NCI-H2227 (cell line): ENCODE data around the gene CYB5R3.

ENCODE experiments used
- DNase-seq: peaks from one replicate; lab custom pipeline; 2025; ENCODE audit not compliant: unreplicated experiment; lab: John Stamatoyannopoulos, UW

Gene CYB5R3

DNA sequence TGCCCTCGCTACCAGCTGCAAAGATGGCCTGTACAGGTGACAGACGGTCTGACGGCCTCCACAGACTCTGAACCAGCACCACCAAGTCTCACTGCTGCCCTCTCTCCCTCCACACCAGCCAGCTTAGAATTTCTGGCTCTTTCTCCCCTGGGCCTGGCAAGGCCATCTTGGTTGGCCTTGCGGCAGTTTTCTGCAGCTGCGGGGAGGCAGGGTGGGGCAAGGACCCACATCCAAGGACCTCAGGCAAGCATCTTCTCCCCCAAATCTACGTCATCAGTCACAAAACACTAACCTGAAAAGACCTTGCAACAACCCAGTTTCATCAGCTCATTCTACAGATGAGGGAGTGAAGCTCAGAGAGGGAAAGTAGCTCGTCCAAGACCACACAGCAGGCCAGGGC is 22.8 kb downstream of the CYB5R3 start:
- no peak for DNase-seq

DNA sequence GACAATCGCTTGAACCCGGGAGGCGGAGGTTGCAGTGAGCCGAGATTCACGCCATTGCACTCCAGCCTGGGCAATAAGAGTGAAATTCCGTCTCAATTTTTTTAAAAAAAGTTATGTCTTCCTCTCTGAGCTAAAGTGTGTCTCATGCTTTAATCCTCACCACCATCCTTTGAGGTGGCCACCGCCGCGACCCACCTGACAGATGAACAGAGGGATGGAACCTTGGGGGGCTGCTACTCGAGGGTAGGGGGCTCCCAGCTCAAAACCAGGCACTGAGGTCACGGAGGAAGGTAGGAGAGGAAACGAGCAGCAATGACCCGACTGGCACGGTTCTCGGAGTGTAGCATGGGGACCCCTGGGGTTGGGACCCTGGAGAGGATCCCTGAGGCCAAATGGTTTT is 23.8 kb downstream of the CYB5R3 start:
- DNase-seq, result no peak

DNA sequence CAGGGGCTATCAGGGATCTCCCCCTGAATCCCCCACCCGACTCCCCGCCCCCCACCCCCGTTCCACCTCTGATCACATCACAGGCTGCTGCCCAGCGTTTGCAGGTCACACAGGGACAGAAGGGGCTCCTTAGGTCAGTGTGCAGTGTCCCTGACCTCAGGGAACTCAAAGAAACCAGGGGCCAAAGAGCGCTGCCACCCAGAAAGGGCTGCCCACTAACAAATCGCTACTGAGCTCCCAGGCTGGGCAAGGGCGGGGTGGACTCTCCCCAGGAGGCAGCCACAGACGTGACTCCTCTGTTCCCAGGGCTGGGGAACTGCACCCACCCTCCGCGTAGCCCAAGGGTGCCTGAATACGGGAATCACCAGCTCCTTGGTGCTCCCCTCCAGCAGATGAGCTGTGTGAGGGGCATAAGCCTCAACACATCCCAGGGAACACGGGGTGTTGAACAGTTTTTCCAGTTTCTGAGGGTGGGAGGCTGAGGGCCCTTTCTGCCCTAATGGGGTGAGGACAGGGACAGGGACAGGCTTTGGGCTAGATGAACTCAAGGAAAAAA is 24.6 kb downstream of the CYB5R3 start:
- no peak for DNase-seq

DNA sequence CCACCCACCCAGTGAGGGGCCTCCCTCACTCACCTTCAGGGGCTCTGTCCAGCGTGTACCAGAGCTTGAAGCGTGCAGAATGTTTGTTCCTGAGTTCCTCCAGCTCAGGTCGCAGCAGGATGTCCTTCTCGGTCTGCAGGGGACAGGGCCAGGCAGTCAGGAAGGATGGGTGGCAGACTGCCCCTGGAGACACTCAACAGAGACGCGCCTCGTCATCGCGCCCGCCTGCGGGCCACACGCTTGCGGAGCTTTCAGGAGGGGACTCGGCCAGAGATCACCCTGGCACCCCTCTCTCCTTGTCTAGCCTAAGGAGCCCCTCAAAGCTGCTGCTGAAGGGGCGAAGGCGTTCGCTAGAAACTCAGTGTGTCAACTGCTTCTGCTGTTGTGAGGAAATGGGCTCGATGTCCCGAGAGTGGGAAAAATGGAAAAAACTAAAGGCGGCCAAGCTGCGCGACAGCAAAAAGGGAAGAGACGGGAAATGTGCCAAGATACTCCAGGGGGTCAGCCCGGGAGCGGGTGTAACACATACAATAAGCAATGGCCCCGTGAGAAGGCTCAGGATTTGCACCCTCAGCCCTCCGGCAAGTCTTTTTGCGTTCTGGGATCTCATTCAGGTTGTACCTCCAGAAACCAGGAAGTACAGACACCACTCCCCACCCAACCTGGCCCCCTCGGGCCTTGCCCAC is 25.3 kb downstream of the CYB5R3 start:
- no peak for DNase-seq

DNA sequence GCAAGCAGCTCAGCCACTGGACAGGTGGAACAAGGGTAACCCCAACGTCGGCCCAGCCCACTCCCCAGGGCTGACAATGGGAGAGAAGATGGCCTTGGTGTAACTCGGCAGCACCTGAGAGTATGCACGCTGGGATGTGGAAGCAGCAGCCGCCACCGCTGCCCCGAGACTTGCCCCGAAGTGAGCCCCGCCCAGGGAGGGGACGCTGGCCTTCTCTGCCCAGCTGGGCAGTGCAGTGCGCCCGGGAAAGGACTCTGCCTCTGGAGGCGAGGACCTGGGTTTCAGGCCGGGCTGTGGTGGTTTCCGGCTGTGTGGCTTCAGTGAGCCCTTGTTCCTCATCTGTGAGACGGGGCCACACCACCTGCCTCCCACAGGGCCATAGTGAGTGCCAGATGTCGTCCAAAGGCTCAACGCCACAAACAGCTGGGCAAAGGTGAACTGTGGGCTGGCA is 25.9 kb downstream of the CYB5R3 start:
- no peak for DNase-seq

DNA sequence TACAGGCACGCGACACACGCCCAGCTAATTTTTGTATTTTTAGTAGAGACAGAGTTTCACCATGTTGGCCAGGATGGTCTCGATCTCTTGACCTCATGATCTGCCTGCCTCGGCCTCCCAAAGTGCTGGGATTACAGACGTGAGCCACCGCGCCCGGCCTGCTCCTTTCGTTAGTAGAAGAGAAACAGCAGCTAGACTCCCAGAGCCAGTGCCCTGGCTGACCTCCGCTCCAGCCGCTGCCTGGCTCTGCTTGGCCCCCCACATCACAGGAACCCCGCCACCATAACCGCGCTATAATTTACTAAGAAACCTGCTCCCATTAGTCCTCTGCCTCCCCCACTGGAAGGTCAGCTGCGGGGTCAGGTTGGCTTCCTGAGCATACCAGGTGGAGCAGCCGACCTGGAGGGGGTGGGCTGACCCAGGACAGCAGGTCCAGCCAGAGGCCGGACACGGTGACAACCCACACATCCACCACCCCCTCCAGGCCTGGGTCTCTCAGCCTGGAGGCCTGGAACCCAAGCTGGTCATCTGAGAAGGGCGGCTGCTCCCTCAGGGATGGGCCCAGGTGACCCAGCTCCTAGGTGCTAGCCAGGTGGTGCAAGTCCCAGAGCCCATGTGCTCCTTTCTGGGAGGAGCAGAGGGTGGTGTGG is 27.0 kb downstream of the CYB5R3 start:
- DNase-seq, result no peak

DNA sequence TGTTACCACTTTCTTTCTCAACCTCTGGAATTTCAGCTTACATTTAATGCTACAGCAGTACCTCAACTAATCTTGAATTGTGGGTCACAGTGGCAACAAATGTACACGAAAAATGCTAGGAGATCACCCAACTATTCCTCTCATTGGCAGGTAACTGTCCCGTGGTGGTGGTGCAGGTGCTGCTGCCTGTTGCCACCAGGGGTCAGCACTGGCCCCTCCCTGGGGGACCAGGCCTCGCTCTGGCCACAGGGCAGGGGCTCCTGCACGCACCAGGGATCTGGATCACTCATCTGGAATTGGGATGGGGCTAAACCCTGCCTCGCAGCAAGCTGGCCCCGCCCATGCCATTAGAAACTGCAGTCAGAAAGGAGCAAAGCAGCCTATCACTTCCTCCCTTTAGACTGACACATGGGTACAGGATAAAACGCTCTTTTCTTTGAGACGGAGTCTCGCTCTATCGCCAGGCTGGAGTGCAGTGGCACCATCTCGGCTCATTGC is 27.6 kb downstream of the CYB5R3 start:
- peak; percentile 53 for DNase-seq

DNA sequence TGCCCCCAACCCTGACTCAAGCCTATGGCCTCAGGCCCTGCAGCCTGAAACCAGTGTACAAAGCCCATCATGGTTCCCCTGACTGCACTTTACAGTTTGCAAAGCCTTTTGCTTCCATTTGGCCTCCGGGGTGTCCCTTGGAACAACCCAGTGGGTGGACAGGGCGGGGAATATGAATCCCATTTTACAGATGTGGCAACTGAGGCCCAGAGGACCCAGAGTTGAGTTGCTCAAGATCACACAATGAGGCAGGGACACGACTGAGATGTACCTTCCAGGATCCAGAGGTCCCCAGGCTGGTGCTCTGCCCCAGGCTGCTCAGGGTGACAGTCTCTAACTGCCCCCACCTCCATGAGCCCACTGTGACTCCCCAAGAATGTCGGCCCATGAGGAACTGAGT is 29.1 kb downstream of the CYB5R3 start:
- DNase-seq, result no peak

DNA sequence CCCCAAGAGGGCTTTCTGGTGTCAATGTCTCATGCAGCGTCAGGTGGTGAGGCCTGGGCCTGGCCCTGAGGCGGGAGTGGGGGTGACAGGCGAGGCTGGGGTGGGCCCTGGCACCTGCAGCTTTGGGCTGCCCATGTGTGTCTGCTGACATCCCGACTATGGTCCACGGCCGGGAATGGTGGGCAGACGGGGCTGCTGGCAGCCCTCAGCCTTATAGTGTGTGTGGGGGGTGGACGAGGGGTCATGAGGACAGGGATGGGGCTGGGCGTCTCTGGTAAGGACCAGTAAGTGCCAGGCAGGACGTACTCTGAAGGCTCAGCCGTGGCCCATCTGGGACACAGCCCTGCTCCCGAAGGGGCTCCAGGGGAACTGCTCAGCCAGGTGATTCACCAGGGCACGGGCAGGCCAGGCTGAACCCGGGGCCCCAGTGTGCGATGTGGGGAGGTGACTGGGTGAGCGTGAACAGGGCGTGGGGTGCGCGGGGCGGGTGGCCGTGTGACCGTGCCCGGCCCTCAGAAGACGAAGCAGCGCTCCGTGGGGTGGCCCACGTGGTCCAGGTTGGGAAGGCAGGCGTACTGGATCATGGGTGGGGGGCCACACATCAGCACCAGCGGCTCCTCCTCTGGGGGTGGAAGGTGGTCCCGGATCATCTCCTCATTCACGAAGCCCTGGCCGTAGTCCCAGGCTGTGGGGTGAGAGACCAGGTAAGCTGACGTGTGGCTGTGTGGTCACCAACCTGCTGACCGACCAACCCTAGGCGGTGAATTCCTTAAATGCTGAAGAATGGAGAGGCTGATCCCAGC is 29.7 kb downstream of the CYB5R3 start:
- no peak for DNase-seq

DNA sequence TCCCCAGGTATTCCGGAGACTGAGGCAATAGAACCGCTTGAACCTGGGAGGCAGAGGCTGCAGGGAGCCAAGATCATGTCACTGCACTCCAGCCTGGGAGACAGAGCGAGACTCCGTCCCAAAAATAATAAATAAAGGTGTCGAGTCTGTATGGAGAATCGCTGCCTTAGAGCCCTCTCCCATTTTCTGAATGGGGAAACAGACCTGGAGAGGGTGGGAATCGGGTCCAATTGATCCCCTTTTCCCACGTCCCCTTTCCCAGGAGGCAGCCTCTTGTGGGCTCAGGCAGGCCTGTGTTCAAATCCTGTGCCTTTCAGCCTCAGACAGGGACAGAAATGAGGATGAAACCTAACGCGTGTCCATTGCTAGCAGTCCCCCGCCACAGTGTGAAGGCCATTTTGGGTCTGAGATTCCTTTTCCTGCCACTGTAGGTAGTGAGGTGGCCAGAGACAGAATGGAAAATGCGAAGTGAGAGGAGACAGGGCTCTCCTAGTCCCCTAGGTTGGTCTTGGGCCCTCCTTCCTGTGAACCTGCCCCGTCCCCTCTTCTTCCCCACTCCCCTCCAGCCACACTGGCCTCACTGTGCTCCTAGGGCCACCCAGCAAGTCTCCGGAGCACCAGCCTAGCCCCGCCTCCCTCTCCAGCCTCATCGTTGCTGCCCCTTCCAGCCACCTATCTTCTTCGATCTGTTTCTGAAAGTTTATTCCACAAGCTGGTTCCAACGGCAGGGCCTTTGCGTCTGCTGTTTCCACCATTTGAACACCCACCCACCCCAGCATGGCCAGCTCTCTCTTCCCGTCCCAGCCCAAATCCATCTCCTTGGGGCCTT is 31.8 kb downstream of the CYB5R3 start:
- DNase-seq, result no peak

DNA sequence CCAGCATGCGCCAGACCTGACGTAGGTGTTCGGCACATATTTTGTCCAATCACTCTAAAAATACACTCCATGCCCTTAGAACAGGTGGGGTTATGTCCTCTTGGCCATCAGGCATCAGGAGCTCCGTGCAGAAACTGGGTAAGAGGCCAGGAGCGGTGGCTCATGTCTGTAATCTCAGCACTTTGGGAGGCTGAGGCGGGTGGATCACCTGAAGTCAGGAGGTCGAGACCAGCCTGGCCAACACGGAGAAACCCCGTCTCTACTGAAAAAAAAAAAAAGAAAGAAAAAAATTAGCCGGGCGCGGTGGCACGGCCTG is 33.4 kb downstream of the CYB5R3 start:
- DNase-seq, result peak; percentile 51

DNA sequence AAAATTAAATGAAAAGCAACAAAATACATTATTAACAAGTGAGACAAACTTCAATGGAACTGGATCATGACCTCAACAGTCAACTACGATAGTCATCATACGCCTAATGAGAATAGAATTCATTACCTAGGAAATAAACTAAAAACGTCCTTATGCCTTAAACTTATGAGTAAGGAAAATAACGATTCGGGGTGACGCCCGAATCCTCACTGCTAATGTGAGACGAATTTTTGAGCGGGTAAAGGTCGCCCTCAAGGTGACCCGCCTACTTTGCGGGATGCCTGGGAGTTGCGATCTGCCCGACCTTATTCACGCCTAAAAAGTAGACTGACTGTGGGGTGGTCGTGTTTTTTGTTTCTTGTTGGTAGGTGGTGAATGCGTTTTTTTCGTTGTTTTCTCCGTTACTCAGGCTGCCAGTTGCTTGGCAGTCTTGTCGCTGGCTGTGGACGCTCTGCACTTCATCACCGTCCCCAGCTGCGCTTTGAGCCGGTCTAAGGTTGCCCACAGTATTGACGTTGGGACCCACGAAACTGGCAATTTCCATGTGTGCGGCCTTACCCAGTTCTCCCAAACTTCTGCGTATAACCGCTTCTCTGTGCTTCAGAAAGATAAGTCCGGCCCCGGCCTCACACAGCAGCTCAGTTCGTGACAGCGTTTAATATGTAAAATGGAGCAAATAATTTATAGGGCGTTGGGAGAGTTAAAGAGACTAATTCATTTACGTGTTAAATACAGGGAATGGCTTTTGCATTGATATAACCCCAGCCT is 33.9 kb downstream of the CYB5R3 start:
- peak; percentile 90 for DNase-seq

DNA sequence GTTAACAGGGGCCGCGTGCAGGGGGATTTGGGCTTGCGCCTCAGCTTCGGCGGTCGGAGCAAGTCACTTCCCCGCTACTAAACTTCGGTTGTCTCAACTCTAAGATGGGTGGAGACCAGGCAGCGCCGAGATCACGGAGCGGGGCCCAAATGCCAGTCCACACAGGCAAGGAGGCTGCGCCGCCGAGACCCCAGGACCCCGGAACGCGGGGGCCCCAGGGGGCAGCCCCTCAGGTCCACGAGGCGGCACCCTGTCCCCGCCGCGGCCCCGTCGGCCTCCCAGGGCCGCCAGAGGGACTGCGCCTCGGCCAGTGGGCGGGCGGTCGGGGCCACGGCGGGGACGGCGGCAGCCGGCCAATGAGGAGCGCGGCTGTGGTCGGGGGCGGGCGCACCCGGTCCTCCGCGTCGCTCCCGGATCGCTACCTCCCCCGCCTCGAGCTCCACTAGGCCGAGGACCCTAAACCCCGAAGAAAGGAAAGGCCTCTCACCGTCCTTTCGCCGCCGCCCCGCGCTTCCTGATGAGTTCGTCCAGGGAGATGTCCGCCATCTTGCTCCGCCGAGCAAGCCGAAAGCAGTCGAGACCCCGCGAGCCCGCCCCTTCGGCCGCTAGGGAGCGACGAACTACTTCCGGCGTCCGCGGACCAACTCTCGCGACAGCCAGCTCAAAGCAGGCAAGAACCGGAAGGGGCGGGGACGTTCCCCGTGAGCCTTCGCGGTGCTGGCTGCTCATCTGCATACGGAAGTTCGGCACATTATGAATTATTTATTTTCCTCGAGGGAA is 34.7 kb downstream of the CYB5R3 start, which contains the start of gene POLDIP3:
Gene POLDIP3, minus strand, starts transcription at position 572 of the 780 bp plus-strand sequence. Its CDS starts 26 bp downstream, at position 546.
- peak; percentile 97 for DNase-seq

DNA sequence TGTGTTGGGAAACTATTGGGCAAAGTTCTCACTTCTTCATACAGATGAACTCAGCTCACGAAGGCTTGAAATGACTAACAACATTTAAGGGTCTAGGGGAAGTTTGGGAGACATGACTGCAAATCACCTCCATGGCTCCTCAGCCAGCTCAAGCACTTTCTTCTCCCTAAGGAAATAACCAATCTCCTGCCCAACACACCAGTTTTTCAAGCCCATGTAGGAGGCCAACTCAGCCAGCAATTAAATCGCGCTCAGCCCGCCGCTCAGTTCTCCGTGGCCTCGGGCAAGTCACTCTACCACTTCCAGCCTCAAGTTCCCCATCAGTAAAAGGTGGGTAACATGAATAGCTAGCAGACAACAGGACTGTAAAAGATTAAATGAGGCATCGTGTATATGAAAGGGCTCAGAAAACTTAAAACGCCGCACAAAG is 35.3 kb downstream of the CYB5R3 start:
- peak; percentile 37 for DNase-seq

DNA sequence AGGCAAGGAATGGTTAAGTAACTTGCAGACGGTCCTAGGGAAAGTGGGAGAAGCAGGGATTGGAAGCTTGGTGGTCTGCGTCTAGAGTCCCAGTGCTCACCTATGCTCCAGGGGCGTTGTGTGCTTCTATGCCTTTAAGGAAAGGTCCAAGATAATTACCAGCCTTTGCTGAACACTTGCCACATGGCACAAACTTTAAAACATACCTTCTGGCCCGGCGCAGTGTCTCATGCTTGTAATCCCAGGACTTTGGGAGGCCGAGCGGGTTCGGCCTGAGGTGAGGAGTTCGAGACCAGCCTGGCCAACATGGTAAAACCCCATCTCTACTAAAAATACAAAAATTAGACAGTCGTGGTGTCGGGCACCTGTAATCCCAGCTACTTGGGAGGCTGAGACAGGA is 36.9 kb downstream of the CYB5R3 start:
- DNase-seq, result no peak

DNA sequence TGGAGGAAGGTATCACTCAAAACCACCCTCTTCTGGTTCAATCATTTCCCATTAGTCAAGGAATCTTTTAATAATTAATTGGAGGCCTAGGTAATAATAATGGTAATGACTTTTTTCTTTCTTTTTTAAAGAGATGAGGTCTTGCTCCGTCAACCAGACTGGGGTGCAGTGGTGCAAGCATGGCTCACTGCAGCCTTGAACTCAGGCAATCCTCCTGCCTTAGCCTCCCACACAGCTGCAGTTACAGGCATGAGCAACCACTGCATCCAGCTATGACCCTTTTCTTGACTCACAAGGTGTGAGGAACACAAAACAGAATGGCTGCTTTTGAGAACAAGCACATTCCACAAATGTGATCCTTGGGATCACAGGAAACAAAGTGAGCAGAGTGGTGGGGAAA is 38.1 kb downstream of the CYB5R3 start:
- no peak for DNase-seq

DNA sequence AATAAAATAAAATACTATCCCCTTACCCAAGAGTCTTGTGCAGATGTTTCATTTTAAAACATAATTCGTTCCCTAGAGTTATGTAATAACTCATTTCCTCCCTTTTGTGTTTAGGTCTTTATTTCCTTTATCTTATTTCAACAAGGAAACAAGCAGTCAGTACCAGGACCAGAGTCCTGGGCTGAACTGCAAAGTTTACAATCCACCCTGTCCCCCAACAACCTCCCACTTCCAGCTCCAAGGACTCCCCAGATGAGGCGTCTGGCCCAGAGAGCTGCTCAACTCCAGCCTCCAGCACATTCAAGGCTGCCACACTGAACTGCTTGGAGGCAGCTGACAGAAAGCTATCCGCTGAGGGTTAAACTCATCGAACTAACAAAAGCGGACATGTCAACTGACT is 39.0 kb downstream of the CYB5R3 start:
- no peak for DNase-seq

DNA sequence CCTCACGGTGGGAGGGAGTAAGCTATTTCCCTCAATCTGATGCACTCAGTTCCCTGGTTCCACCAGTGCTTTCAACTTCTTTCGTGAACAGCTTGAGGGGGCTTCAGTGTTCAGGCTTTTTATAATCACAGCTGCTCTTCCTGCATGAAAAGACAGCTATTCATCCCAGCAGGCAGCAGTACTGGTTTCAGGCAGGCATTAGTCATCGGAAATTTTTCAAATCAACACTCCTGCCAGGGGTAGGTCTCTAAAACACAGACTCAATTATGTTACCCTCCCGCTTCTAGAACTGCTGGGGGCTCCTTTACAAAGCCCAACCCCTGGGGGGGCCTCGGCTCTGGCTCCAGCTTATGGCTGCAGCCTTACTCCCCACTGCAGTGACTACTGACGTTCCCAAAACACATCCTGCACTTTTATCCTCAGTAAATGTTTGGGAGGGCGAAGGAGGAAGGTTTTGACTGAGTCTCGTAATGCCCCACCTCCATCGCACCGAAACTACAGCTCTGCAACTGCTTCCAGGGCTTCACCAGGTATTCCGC is 40.3 kb downstream of the CYB5R3 start:
- peak; percentile 70 for DNase-seq
